K562 treated with DMSO at 1 percent for 12 hours (cell line): ENCODE results near the gene HMG20B. TPM values are rescaled to one million over a fixed set of nuclear protein-coding genes. Genes with fewer than 3 reads are reported as not detected.

Experiments
- total RNA-seq: library from RNA; unstranded; fragments of 300-600 nt; gene quantifications from 2 replicates; pipeline ENCODE4 v1.2.3, GENCODE V29; 2022; ENCODE audit not compliant: insufficient read depth

The HMG20B gene
- total RNA-seq: 213 and 233 TPM in 2 replicates

DNA sequence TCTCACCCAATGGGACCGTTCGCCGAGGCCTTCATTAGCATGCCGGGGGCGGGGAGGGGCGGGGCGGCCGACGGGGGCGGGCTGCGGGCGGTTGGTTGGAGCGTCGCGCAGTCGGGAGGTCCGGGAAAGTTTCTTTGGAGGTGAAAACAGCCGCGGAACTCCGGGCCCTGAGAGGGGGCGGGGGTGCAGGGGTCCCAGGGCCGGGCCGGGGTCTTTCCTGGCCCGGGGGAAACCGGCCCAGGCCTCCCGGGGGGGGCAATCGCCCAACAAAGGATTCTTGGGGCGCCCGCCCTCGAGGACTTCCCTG lies at the start of gene HMG20B:
Gene HMG20B (plus strand): TSS at position 90 of the 307 bp plus-strand sequence. CDS start 366 bp downstream, outside the sequence.

DNA sequence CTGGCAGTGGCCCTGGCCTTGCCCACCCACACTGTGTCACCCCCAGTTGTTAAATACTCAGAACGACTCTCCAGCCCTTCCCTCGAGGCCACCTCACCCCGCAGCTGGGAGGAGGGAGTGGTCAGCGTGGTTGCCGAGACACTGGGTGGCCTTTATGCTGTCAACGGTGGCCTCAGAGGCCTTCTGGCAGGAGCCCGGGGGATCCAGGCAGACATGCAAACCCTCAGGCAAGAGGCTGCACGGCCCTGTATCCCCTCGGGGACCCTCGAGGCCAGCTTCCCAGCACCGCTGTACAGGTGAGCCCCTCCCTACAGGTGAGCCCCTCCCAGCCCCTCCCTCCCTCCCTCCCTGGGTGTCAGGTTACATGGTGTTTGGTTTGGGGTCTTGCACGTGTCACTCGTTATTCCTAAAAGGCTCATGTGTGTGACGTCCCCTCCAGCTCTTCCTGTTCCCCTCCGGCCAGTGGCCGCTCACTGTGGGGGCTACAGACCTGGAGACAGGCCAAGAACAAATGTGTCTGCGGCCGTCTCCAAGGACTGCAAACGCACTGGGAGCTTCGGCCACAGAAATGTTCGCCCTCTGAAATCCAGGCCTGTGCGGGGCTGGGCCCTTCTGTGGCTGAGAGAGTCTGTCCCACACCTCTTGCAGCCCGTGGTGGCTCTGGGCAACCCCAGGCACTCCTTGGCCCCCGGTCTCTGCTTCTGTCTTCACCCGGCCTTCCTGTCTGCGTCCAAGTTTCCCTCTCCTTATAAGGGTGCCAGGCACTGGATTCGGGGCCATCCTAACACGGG lies 33.6 kb upstream of the HMG20B start, which contains the start of gene TEKTIP1:
Gene TEKTIP1 (plus strand): TSS at position 210 of the 791 bp plus-strand sequence. CDS start 4 bp downstream, at position 214.

DNA sequence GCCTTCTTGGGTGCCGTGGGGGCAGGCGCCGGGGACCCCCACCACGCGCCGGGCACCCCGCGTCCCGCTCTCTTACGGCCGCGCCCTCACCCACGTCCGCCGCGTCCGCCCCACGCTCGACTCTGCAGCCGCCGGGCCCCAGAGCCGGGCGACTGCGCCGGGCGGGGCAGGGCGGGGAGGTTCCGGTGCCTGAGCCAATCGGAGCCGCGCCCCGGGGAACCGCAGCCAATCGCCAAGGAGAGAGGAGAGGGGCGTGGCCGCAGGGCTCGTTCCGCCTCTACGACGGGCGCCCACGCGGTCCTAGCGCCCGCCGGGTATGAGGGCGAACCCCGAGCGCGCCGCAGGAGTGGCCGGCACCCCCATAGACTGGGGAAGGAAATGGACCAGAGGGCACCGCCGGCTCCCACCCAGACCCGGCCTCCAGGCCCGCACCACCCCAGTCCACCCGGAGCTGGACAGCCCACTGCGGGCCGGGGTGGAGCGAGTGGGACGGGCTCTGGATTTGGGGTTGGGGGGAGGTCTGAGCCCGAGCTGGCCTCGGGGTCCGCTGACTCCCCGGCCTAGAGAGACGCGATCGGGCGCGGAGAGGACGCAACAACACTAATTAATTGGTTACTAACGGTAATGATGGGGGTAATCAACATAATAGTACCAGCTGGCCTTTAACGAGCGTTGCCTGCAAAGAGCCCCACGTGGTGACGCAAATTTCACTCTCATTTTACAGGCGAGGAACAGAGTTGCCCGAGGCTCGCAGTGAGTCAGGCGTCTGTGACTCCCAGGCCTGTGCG lies 15.1 kb upstream of the HMG20B start, which contains the start of gene MFSD12:
Gene MFSD12 (minus strand): TSS at position 126 of the 788 bp plus-strand sequence. CDS start 183 bp downstream, outside the sequence.

DNA sequence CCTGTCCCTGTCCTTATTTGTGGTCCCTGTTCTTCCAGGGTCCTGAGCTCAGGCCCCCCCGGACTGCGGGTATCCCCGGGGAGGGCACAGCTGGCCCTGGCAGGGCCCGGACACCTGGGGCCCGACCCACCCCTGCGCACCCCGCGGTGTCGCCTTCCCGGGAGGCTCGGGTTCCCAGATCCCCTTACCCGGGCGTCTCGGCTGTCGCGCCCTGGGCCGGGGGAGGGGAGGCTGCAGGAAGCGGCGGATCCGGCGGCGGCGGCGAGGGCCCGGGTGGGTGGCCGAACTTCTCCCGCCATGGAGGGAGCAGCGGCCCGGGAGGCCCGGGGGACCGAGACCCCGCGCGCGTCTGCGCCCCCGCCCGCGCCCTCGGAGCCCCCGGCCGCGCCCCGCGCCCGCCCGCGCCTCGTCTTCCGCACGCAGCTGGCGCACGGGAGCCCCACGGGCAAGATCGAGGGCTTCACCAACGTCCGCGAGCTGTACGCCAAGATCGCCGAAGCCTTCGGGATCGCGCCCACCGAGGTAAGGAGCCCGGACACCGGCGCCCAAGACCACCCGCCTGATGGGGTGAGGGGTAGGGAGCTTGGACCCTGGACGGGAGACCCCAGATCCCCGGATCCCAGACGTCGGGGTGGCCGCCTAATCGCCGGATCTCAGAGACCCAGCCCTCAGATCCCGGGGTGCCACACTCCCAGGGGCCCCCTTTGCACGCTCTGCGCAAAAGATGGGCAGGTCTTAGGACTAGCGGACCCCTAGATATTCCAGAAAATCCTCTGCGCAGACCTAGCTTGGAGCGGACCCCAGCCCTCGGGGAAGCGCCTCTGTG lies 12.8 kb downstream of the HMG20B start, which contains the start of gene GIPC3:
Gene GIPC3 (plus strand): TSS at position 178 of the 826 bp plus-strand sequence. CDS start 120 bp downstream, at position 298.

DNA sequence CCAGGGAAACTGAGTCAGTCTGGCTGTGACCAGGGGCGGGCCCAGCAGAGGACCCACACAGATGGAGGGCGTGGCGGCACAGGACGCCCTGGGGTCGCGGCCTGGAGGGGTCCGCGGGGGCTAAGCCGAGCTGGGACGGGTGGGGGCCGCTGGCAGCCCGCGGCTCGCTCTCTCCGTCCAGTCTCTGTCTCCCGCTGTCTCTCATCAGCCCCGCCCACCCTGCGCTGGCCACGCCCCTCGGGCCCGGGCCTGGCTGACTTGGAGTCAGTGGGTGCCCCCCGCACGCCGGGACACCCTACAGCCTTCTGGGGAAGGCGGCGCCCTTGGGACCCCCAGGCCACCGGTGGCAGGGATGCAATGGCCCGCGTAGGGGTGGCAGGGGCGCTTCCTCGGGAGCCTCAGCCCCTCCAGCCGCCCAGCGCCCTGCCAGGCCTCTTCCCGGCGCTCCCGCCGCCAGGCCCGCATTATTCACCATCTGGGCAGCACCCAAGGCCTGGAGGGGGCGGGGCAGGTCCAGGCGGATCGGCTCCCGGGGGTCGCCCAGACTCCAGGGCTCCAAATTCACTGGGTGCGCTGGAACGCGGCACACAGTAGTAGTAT lies 34.0 kb downstream of the HMG20B start, which contains the start of gene TBXA2R:
Gene TBXA2R (minus strand): TSS at position 186 of the 600 bp plus-strand sequence. CDS start 6,241 bp downstream, outside the sequence.

DNA sequence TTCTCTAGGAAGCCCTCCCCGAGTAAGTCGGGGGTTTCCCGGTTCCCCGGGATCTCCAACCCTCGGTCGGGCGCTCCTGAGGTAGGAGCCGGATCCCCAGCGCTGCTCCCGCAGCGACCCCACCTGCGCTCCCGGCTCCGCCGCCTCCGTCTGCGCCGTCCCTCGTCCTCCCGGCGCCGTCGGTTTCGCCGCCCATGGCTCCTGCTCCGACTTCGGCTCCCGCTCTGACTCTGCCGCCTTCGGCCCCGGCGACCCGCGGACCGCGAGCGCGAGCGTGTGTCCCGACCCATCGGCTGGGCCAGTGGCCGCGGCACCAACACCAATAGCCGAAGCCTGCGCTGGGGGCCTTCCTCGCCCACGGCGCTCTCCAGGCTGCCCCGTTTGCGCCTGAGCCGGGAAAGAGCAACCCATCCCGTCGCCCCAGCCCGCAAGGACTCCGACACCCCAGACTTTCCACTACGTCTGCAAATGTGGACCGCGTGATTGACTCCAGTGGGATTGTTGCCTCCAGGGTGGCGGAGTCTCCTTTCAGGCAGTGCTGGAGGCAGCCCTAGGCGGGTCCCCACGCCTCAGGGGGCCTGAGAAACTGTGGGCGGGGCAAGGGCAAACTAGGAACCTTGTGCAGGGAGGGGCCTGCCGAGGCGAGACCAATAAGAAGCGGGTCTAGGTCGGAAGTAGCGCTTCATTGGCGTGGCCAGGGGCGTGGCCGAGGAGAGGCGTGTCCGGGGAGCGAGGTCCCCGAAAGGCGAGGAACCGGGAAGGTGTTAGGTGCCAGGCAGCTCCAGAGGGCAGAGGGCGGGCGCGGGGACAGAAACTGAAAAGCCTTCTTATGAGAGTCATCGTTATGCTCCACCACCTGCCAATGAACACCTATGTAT lies 54.0 kb downstream of the HMG20B start, which contains the start of gene CACTIN:
Gene CACTIN (minus strand): TSS at position 318 of the 878 bp plus-strand sequence. CDS start 28 bp downstream, at position 290.

Other genes starting within 250 kb of the HMG20B start
- gene NFIC, start 206.4 kb upstream of the HMG20B start, total RNA-seq: 9.1 and 37.3 TPM in 2 replicates
- 2.0 and 3.8 TPM in 2 replicates for gene SMIM24, start 92.4 kb upstream of the HMG20B start, total RNA-seq
- not detected in 2 replicates for gene SMIM44, start 89.5 kb upstream of the HMG20B start, total RNA-seq
- 24.2 and 31.1 TPM in 2 replicates for gene DOHH, start 72.3 kb upstream of the HMG20B start, total RNA-seq
- 23.4 and 35.5 TPM in 2 replicates for gene FZR1, start 66.6 kb upstream of the HMG20B start, total RNA-seq
- gene TEKTIP1, start 33.8 kb upstream of the HMG20B start, total RNA-seq: 1.9 TPM in 1 of 2 replicates, not detected in the other
- 92.6 and 127 TPM in 2 replicates for gene MFSD12, start 15.4 kb upstream of the HMG20B start, total RNA-seq
- gene GIPC3, start 12.5 kb downstream of the HMG20B start, total RNA-seq: 2.0 and 4.0 TPM in 2 replicates
- gene TBXA2R, start 33.9 kb downstream of the HMG20B start, total RNA-seq: 14.3 and 15.3 TPM in 2 replicates
- gene CACTIN, start 53.8 kb downstream of the HMG20B start, total RNA-seq: 26.3 and 34.3 TPM in 2 replicates
- gene PIP5K1C, start 127.5 kb downstream of the HMG20B start, total RNA-seq: 17.4 and 39.7 TPM in 2 replicates
- gene TJP3, start 135.4 kb downstream of the HMG20B start, total RNA-seq: 4.5 and 9.5 TPM in 2 replicates
- gene APBA3, start 188.7 kb downstream of the HMG20B start, total RNA-seq: 25.8 and 26.3 TPM in 2 replicates
- 32.9 and 88.5 TPM in 2 replicates for gene MRPL54, start 189.7 kb downstream of the HMG20B start, total RNA-seq
- not detected in 2 replicates for gene RAX2, start 199.3 kb downstream of the HMG20B start, total RNA-seq
- 7.9 and 10.4 TPM in 2 replicates for gene MATK, start 213.4 kb downstream of the HMG20B start, total RNA-seq